Stimulated activated CD8-positive, alpha-beta memory T cell treated with anti-CD3 and anti-CD28 coated beads, Interleukin-7, amount 100 ng/mL, for 48 hours (primary cell): ENCODE measurements around the gene PPFIA3.
"Not testable (repeated sequence)": the region's sequence is repeated elsewhere in the genome, so short reads cannot be mapped to it uniquely, and the experiment has no call there.

Source experiments
- DNase-seq, 2 donors: peaks; one replicate each; pipeline ENCODE4 v3.0.0-alpha.2; 2020; ENCODE audit warnings: low read depth in 1 of 2; ENCODE audit errors: extremely low read depth in 1 of 2

The PPFIA3 gene

DNA sequence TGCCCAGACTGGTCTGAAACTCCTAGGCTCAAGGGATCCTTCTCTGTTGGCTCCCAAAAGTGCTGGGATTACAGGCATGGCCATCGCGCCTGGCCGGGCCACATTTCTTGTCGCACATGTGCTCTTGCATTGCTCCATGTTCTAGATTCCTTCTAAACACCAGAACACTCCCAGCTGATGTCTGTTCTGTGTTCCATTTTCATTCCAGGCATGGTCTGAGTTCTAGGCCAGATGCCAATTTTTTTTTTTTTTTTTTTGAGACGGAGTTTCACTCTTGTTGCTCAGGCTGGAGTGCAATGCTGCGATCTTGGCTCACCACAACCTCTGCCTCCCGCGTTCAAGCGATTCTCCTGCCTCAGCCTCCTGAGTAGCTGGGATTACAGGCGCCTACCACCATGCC, 2.5 kb downstream of the PPFIA3 start:
- DNase-seq, result not testable (repeated sequence)

DNA sequence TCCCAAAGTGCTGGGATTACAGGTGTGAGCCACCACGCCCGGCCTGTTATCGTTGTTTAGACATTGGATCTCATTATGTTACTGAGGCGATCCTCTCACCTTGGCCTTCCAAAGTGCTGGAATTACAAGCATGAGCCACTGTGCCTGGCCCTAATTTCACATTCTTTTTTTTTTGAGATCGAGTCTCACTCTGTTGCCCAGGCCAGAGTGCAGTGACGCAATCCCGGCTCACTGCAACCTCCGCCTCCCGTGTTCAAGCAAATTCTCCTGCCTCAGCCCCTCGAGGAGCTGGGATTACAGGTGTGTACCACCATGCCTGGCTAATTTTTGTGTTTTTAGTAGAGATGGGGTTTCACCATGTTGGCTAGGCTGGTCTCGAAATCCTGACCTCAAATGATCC, 3.9 kb downstream of the PPFIA3 start:
- not testable (repeated sequence) for DNase-seq

DNA sequence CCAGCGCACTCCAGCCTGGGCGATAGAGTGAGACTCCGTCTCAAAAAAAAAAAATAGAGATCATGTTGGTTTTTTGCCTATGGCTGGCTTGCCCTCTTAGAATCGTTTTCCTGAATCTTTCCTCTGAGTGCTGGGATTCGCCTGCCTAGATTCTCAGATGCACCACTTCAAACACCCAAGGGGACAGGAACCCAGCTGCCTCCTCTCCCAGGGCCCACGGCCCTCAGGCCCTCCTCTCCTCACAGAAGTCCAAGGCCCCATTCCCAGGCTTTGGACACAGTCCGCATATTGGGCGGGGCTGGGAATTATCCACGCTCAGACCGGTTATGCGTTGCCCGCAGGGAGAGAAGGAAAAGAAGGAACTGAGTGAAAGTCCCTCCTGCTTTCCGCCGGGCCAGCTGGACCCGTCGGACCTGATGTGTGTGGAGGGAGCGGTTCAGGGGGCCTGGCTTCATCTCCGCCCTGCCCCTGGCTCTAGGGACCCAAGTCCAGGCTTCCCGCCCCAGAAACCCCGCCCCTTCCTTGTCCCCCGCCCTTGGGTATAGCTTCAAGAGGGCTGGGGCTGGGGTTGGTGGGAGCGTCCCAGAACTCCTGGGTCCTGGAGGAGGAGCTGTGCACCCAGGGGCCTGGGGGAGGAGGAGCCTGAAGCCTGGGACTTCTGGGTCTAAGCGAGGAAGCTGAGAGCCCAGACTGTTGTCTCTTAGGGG, 5.8 kb downstream of the PPFIA3 start:
- DNase-seq, result no peak

DNA sequence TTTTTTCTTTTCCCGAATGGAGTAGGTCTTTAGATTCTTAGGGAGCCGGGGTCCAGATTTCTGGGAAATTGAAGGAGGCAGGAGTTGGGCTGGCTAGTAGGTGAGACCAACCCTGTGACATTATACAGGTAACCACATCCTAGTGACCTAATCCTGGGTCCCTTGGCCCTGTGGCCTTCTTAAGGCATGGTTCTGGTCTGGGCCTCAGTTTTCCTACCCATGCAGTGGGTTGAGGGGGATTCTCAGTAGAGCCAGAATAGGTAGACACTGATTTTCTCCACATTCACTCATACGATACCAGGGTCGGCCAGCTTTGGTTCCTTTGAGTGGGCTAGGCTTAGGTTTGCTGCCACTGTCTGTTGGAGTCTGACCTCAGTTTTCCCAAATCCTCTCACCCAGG, 7.2 kb downstream of the PPFIA3 start:
- DNase-seq, result no peak

DNA sequence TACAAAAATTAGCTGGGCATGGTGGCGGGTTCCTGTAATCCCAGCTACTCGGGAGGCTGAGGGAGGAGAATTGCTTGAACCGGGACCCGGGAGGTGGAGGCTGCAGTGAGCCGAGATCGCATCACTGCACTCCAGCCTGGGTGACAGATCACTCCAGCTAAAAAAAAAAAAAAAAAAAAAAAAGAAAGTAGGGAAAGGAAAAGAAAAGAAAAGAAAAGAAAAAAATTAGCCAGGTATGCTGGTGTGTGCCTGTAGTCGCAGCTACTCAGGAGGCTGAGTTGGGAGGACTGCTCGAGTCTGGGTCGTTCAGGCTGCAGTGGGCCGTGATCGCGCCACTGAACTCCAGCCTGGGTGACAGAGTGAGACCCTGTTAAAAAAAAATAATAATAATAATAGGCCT, 7.9 kb downstream of the PPFIA3 start:
- DNase-seq, result not testable (repeated sequence)

DNA sequence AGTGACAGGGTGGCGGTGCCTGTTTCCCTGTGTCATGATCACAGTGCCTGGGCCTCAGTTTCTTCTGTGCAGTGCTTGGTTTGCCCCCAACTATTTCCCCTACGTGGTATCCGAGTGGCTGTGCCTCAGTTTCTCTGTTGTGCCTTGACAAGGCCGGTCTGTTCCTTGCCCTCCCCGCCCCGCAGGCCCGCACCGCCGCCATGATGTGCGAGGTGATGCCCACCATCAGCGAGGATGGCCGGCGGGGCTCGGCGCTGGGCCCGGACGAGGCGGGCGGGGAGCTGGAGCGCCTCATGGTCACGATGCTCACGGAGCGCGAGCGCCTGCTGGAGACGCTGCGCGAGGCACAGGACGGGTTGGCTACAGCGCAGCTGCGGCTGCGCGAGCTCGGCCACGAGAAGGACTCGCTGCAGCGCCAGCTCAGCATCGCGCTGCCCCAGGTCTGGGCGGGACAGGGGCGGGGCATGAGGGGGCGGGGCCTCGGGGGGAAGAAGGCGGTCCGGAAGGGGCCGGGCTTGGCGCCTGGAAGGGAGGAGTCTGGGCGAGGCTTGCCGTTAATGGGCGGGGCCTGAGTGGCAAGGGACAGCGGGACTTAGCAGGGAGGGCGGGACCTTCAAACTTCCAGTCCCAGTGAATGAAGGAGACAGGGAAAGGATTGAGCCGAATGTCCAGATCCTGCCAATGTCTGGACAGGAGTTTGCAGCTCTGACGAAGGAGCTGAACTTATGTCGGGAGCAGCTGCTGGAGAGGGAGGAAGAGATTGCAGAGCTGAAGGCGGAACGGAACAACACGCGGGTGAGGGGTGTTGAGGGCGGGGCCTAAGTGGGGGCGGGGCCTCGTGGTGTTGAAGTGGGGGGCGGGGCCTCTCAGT, 8.6 kb downstream of the PPFIA3 start:
- DNase-seq, result peak; percentile 87 to 89

DNA sequence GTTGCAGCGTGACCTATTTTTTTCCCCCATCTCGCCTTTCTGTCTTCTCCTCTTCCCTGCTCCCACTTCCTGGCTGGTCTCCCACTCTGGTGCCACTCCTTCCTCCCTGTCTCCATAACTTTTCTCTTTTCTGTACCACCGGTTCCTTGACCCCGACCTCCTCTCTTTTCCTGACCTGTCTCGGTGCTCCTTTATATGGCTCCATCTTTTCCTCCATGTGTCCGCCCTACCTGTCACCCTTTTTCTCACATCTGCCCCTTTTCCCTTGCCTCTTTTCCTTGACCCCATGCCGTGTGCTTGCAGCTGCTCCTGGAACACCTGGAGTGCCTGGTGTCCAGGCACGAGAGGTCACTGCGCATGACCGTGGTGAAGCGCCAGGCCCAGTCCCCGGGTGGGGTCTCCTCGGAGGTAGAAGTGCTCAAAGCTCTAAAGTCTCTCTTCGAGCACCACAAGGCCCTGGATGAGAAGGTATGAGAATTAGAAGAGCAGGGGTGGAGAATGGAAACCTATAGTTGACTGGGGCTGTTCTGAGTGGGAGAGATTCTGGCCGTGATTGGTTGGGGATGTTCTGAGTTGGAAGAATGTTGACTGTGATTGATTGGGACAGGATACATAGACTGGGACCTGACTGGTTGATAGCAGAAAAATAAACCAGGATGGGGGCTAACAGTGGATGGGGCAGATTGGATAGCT, 9.3 kb downstream of the PPFIA3 start:
- DNase-seq, result no peak

DNA sequence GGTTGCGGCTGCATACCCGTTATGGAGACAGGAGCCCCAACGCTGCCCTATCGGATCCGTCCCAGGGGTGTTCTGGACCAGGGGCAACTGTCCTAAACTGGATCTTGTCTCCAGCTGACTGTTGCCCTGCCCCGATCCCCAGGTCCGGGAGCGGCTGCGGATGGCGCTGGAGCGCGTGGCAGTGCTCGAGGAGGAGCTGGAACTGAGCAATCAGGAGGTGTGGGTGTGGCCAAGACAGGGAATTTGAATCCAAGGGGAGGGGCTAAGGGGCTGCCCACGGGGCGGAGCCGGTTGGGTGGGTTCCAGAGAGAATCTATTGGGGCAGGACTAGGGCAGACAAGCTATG, 9.9 kb downstream of the PPFIA3 start:
- no peak for DNase-seq

DNA sequence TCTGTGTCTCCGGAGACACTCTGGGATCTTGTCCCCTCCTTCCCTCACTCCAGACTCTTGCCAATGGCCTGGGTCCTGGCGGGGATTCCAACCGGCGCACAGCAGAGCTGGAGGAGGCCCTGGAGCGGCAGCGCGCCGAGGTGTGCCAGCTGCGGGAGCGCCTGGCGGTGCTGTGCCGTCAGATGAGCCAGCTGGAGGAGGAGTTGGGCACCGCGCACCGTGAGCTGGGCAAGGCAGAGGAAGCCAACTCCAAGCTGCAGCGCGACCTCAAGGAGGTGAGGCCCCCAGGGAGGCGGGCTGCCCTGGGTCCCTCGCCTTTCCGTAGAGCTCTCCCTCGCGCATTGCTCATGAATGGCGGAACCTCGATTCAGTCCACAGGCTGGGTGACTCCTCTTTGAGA, 11.0 kb downstream of the PPFIA3 start:
- no peak for DNase-seq

DNA sequence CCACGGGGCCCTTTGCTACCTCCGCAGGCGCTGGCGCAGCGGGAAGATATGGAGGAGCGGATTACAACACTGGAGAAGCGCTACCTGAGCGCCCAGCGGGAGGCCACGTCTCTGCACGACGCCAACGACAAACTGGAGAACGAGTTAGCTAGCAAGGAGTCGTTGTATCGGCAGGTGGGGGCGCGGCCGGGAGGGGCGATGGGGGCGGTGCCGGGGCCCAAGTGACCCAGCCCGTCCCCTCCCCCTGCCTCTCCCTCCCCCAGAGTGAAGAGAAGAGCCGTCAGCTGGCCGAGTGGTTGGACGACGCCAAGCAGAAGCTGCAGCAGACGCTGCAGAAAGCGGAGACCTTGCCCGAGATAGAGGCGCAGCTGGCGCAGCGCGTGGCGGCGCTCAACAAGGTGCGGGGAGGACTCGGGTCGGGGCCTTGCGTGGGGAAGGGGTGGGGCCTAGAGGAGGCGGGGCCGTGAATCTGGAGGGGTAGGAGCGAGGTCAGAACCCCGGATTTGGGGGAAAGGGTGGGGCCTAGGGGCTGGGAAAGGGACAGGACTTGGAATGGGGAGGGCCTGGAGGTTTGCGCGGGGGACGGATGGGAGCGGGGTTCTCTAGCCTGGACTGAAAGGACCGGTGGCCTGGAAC, 13.7 kb downstream of the PPFIA3 start:
- no peak for DNase-seq

DNA sequence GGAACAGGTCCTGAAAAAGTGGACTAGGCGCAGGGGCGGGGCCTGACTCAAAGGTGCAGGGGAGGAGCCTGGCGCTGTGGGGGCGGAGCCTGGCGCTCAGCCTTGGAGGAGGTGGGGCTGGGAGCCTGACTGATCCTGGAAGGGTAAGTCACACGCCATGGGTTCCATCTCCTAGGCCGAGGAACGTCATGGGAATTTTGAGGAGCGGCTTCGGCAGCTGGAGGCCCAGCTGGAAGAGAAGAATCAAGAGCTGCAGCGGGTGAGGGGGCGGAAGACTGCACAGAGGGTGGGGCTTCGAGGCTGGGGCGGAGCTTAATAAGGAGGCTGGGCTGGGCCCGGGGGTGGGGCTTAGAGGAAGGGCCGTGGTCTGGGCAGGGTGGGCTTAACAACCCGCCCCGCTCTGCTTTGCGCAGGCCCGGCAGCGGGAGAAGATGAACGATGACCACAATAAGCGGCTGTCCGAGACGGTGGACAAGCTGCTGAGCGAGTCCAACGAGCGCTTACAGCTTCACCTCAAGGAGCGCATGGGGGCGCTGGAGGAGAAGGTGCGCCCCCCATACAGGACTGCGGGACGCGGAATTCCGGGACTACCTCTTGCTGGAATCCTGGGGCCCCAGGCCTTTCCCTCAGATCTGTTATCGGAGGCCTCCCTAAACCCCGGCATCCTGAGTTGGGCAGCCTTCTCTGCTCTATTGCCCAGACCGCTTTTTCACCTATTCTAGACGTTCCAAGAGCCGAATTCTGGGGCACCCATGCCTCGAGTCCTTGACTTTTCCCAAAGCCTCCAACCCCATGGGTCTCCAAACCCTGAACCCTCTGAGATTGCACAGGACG, 14.5 kb downstream of the PPFIA3 start:
- DNase-seq, result no peak

DNA sequence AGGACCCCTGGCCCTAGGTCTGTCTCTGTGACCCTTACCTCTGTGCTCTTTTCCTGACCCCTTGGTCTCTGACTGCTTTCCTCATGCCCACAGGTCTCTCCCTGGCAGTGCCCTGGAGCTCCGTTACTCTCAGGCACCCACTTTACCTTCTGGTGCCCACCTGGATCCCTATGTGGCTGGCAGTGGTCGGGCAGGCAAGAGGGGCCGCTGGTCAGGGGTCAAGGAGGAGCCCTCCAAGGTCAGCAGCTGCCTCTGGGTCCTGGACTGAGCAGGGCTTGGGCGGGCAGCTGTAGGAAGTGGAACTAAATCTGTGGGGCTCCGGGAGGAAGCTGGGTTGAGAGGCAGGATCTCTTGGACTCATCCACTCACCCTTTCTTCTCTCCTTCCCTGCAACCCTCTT, 16.3 kb downstream of the PPFIA3 start:
- no peak for DNase-seq

DNA sequence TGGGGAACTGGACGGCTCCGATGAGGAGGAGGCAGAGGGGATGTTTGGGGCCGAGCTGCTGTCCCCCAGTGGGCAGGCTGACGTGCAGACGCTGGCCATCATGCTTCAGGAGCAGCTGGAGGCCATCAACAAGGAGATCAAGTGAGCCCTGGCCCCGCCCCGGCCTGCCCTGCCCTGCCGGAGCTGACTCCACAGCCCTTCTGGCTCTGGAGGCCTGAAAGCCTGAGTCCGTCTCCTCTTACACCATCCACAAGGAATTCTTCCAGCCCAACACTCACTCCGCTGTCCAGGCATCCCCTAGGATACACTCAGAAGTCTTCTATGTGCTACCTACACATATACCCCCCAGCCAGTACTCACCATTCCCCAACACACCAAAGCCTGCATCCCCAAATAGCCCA, 17.4 kb downstream of the PPFIA3 start:
- no peak for DNase-seq

DNA sequence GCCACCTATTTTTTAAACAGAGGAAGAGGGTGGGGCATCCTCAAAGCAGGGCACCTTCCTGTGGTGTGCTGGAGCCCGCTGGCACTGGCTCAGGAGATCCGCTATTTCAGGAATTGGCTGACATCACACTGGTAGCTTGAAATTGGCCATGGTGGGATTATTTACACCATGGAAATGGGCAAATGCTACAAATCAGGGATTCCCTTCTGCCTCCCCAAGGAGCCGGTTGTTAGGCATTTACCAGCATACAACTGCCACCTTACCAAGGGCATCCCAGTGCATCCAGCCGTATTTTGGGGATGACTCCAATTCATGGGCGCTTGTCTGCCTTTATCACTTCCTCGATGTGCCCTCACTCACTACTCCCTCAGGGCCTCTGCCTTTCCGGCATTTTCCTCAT, 21.6 kb downstream of the PPFIA3 start:
- no peak for DNase-seq

DNA sequence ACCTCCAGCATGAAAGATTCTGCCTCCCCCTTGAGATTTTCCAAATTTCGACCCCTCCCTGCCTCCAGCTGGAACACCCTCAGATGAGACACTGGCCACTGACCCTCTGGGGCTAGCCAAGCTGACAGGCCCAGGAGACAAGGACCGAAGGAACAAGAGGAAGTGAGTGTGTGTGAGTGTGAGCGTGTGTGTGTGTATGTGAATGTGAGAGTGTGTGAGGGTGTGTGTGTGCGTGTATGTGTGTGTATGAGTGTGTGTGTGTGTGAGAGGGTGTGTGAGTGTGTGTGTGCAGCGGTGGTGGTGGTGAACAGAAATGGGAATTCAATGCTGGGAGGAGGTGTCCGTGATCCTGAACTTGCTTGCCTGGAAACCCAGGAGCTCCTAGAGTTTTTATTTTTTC, 22.0 kb downstream of the PPFIA3 start:
- DNase-seq, result no peak

DNA sequence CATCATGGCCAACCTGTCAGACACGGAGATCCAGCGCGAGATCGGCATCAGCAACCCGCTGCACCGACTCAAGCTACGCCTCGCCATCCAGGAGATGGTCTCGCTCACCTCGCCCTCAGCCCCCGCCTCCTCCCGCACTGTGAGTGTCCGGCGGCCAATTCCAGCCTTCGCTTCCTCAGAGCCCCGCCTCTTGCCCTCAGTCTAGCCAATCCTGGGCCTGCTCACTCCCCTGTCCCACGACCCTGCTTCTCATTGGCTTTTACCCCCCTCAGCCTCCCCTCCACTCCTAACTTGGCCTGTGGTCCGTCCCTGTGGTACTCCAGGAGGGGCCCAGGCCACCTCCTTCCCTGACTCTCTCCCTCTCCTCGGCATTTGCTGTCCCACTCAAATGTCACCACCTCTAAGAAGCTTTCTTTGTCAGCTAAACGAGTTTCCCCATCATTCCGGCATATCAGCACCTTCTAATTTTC, 23.6 kb downstream of the PPFIA3 start:
- peak; percentile 48 to 79 for DNase-seq

DNA sequence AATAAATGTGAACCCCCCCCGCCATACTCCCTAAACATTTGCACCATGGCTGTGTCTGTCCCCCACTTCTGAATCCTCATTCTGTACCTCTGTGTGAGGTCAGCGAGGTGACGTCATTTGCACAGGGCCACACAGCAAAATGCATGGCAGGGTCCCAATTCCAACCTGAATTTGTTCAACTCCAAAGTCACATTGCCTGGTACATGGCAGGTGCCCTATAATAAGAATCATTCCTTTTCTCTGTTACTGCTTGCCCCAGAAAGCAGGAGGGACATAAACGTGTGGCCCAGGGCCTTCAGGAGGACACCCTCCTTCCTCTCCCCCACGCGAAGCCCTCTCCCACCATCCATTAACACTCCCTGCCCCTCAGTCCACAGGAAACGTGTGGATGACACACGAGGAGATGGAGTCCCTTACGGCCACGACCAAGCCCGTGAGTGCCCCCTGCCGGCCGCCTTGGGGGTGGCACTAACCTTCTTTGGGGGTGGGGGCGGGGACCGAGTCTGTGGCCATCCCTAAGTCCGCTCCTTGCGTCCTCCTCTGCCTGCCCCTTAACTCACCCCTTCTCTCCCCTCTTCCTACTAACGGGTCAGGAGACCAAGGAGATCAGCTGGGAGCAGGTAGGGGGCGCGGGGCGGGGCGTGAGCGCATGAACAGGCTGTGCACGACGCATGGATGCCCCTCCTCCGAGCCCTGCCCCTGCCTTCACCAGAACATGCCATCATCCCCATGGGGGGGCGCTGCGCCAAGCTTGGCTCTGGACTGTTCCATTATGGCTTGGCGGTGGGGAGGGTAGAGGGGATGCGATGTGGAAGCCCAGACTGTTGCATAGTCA, 26.4 kb downstream of the PPFIA3 start:
- DNase-seq, result peak in 1 of 2 donors; percentile 47

DNA sequence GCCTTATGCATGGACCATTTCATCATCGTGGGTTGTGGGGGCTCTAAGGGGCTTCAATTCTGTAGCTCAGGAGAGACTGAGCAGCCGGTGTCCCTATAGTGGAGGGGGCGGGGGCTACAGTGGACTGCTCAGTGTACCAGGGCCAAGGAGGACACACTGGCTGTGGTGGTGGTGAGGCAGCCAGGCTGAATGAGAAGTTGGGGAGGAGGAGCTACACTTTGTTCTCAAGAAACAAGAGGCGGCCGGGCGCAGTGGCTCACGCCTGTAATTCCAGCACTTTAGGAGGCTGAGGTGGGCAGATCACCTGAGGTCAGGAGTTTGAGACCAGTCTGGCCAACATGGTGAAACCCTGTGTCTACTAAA, 27.0 kb downstream of the PPFIA3 start:
- DNase-seq, result not testable (repeated sequence)

DNA sequence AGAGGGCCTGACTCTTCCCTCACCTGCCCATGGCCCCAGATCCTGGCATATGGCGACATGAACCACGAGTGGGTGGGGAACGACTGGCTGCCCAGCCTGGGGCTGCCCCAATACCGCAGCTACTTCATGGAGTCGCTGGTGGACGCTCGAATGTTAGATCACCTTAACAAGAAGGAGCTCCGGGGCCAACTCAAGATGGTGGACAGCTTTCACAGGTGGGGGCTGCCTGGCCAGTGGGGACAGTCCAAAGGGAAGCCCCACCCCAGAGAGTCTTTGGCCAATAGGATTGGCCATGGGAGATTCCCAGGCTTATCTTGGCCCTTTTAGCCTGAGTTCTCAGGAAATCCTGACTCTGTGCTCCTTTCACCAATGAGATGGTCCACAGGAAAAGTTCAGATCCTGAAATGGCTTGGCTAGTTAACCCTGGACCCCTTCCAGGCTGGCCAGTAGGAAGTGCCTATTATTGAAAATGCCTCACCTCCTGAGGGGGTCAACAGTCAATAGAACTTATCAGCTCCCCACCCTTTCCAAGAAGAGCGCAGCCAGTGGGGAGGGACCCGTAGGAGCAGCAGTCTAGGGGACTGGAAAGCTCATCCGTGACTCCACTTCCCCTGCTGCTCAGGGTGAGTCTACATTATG, 28.8 kb downstream of the PPFIA3 start:
- no peak for DNase-seq
